Spinal cord (tissue), 10 donors: ENCODE measurements around the gene GSTA1. TPM values are rescaled to one million over a fixed set of nuclear protein-coding genes. Genes with fewer than 3 reads are reported as not detected.
"Not testable (repeated sequence)": the region's sequence is repeated elsewhere in the genome, so short reads cannot be mapped to it uniquely, and the experiment has no call there.

ENCODE experiments used
- DNase-seq, 6 donors: peaks; one replicate each; pipeline versions ENCODE4 v3.0.0 to v3.0.0-alpha.2; 2013 to 2015; ENCODE audit warnings: low spot score in 6 of 6, low read depth in 4 of 6
- H3K27ac ChIP-seq: one replicate; pipeline ENCODE4 v1.5.1; 2013; ENCODE audit warnings: low read depth, low read length, control low read depth
- H3K27me3 ChIP-seq: one replicate; pipeline ENCODE4 v1.6.1; 2013; ENCODE audit warnings: low read length; ENCODE audit not compliant: control insufficient read depth, insufficient read depth
- H3K36me3 ChIP-seq: one replicate; pipeline ENCODE4 v1.6.1; 2013; ENCODE audit warnings: low read length; ENCODE audit not compliant: control insufficient read depth, insufficient read depth
- H3K4me1 ChIP-seq: one replicate; pipeline ENCODE4 v1.6.1; 2013; ENCODE audit warnings: low read length; ENCODE audit not compliant: control insufficient read depth, insufficient read depth
- H3K4me3 ChIP-seq: one replicate; pipeline ENCODE4 v1.5.1; 2013; ENCODE audit warnings: low read depth, low read length, control low read depth
- H3K9me3 ChIP-seq: one replicate; pipeline ENCODE4 v1.6.1; 2013; ENCODE audit warnings: low read length; ENCODE audit not compliant: control insufficient read depth, insufficient read depth
- WGBS: methylation state at CpG from one replicate; pipeline ENCODE4 v1.1.5; 2013; ENCODE audit warnings: missing lambda C conversion rate; ENCODE audit not compliant: insufficient coverage; 5-methylcytosine and 5-hydroxymethylcytosine counted together
- long read RNA-seq, 4 donors: transcript quantifications; one replicate each; lab custom pipeline, GENCODE V29; 2026
- polyA plus RNA-seq, 2 donors: library from polyadenylated mRNA; unstranded; fragments of 120-200 nt; gene quantifications; one replicate each; pipeline ENCODE4 v1.2.1, GENCODE V29; 2013; ENCODE audit not compliant: insufficient read length in 2 of 2
- total RNA-seq, 2 donors: library from RNA; depleted of rRNA in 1 of 2; stranded (reverse); fragments of 120-200 nt in 1 of 2; fragments of >200 nt in 1 of 2; gene quantifications; one replicate each; pipeline versions ENCODE4 v1.2.3 to v1.2.4, GENCODE V29; 2013 to 2014
- donor health status: healthy.

Gene GSTA1
- under 1 TPM; 0.50 to 0.72 TPM for total RNA-seq
- under 1 TPM in 1 of 2 donors, not detected in 1; 0.43 TPM for polyA plus RNA-seq
- long read RNA-seq, donor 1, result 0 reads
- long read RNA-seq, donor 2, result 0 reads
- long read RNA-seq, donor 3, result 0 reads
- long read RNA-seq, donor 4, transcript GSTA1-201 (7 exons, 1,019 nt), result major isoform, 7 of 7 reads
- long read RNA-seq, donor 4, partial matches to known transcripts, result 0 of 7 reads
- long read RNA-seq, donor 4, other reads (novel, unspliced or antisense), result 0 of 7 reads

DNA sequence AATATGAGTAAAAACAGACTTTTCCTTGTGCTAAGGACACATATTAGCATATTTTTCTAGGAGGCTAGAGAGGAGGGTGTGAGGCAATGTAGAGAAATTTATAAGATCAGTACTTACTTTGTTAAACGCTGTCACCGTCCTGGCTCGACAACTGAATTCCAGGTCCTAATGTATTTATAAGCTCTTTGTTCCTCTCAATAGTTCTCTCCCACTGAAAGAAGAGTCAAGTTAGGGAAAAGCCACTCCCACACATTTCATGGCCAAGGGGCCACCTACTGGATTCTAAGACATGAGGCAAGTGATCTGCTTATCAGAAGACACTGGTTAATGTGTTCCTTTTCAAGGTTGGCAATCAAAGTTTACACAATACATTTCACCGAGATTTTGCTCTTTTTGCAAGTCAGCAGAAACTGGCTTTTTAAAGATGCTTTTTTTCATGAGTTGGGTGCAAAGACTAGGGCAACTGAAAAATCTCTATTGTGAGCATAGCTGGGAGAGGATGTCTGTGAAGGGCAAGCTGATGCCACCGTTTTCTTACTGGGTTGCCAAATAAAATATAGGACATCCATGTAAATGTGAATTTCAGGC lies at the start of gene GSTA1:
TSS of gene GSTA1 (minus strand) at position 149 of the 588 bp plus-strand sequence. CDS start 4,549 bp downstream, outside the sequence.
- DNase-seq, H3K4me3 ChIP-seq, H3K27me3 ChIP-seq, H3K9me3 ChIP-seq, H3K27ac ChIP-seq, H3K4me1 ChIP-seq, H3K36me3 ChIP-seq: not testable (repeated sequence)
- WGBS, result no CpG with 5 or more reads among the region's 5 CpGs

DNA sequence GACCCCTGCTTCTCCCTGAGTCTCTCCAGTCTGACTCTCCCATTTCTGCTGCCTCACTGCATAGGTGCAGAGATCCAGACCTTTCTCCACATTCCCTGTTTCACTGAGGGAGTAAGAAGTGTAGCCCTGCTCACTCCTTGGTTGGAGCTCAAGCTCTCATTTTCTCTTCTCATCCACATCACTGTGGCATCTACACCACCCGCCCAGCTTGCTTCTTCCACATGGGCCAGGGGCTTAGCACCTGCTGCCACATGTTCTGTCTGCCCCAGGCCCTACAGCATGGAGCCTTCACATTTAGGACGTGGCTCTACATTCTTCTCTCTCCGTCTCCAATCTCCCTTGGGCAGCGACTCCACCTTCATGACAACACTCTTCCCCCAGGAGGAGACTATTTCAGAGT lies 45.5 kb upstream of the GSTA1 start:
- H3K27me3 ChIP-seq, result no peaks in the 10 kb centered on the region
- H3K9me3 ChIP-seq, result no peaks in the 10 kb centered on the region
- H3K4me3 ChIP-seq, result no peak overlapping the region
- 89% methylated on average over 4 of the region's 4 CpGs for WGBS
- H3K4me1 ChIP-seq, result no peaks in the 10 kb centered on the region
- DNase-seq, result no peak
- no peaks in the 10 kb centered on the region for H3K36me3 ChIP-seq
- H3K27ac ChIP-seq, result no peak overlapping the region

DNA sequence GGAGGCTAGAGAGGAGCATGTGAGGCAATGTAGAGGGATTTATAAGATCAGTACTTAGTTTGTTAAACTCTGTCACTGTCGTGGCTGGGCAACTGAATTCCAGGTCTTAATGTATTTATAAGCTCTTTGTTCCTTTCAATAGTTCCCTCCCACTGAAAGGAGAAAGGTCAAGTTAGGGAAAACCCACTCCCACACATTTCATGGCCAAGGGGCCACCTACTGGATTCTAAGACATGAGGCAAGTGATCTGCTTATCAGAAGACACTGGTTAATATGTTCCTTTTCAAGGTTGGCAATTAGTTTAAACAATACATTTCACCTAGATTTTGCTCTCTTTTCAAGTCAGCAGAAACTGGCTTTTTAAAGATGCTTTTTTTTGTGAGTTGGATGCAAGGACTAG lies 42.4 kb upstream of the GSTA1 start:
- no peak overlapping the region for H3K27ac ChIP-seq
- no peak for DNase-seq
- H3K27me3 ChIP-seq, result no peaks in the 10 kb centered on the region
- no peaks in the 10 kb centered on the region for H3K9me3 ChIP-seq
- no peaks in the 10 kb centered on the region for H3K4me1 ChIP-seq
- no peaks in the 10 kb centered on the region for H3K36me3 ChIP-seq
- H3K4me3 ChIP-seq, result no peak overlapping the region
- no CpG with 5 or more reads among the region's 1 CpG for whole genome bisulfite sequencing

DNA sequence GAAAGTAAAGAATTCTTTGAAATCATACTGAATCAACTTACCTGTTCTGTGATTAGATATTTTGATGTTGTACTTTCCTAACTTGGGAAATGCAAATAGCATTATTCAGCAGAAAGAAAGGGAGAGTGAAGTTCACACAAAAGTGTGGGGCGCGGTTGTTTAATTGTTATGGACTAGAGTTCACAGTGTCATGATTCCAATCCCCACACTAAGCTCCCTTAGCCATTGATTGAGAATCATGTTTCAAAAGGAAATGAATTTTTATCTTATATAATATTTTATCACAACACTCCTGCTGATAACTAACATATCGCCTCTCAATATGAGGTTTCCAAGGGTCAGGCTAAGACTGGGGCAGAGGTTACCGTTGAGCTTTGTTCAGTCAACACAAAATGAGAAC lies 40.0 kb upstream of the GSTA1 start:
- Histone ChIP-seq H3K4me1 (no peaks in the 10 kb centered on the region), H3K36me3 (no peaks in the 10 kb centered on the region), H3K4me3 (no peak overlapping the region), H3K27ac (no peak overlapping the region), H3K27me3 (no peaks in the 10 kb centered on the region), H3K9me3 (no peaks in the 10 kb centered on the region)
- DNase-seq, result no peak
- WGBS, result 93% methylated on average over 2 of the region's 4 CpGs

DNA sequence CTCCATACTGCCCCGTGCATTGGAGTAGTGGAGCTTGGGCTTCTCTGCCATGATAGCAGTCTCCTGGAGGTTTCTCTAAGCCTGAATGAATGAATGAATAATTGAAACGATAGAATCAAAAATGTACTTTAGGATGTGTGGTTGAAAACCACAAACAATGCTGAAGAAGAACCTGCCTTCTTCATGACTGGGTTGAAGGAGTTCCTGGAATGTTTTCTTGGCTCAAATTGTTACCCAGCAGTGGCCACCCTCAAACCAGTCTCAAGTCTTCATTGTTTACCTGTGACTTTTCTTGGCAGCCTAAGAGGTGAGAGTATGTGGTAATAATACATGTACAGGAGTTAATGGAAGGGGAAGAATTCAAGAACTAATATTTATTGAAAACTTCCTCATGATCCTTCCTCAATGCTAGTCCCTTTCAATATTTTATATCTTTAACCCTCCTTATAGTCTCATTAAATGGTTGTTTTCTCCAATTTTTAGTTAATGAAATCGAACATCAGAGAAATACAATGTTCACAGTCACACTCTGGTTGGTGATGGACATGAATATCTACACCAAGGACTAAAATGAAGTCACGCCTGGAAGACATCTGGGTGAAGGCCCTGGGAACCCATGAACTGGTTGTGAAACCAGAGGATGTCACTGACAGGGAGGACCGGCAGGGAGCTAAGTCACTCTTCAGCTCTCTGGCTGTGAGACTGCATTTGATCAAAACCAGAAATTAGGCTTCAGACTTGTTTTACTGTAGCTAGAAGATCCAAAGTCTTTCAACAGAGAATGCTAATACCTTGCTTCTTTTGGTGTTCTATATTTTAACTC lies 37.4 kb upstream of the GSTA1 start, which contains the start of gene GSTA5:
TSS of gene GSTA5 (minus strand) at position 51 of the 823 bp plus-strand sequence.
- H3K27ac ChIP-seq, result no peak within 1 kb of the TSS
- H3K27me3 ChIP-seq, result no peaks in the 10 kb centered on the region
- no peak within 1 kb of the TSS for H3K4me3 ChIP-seq
- H3K36me3 ChIP-seq, result no peaks in the 10 kb centered on the region
- WGBS, result 77% methylated on average over 3 of the region's 5 CpGs
- no peaks in the 10 kb centered on the region for H3K9me3 ChIP-seq
- H3K4me1 ChIP-seq, result no peaks in the 10 kb centered on the region
- DNase-seq, result no peak

DNA sequence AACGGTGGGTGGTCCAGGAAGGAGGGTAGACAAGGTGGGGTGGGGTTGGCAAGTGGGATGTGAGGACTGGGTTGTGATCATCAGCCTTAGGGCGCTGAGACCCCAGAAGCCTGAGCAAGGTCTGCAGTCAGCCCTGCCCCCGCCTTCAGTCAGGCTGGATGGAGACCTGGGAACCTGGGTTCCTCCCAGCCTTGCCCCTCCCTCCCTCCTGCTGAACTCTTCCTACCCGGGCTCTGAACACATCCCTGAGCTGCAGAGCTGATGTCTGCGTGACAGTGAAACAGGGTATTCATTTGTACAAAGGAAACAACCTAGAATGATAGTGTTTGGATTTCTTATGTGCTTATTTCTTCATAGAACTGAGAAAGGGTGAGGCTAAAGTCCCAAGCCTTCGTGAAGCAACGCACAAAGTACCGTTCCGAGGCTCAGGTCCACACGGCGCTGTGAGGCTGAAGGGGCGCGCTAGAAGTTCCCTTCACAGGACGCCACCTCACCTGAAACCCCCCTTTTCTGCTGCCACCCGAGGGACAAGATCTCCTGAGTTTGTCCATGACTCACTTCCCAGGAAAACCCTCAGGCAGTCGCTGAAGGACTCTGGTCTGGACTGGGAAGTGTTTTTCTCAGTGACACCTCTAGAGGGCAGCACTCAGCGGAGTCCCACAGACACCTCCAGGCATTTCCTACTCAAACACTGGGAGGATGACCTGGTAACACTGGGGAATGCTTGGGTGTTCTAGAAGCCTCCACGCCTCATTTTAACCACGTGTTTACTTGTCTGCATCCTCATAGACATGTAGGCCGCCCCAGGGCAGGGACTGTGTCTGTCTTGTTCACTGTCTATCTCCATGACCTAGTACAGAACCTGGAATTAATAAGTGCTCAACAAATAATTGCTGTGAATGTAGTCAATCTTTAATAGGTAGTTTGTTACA lies 35.8 kb upstream of the GSTA1 start:
- DNase-seq, result peak in 3 of 6 donors; percentile 1 to 25 (median 15)

GRCh38 chr6:52834481-52834880 lies 30.9 kb upstream of the GSTA1 start:
- no peaks in the 10 kb centered on the region for H3K9me3 ChIP-seq
- no CpG with 5 or more reads among the region's 1 CpG for WGBS

More for the DNA sequence above, 35.8 kb upstream of the GSTA1 start:
- Histone ChIP-seq H3K36me3 (no peaks in the 10 kb centered on the region), H3K4me1 (no peaks in the 10 kb centered on the region), H3K27ac (no peak overlapping the region), H3K9me3 (no peaks in the 10 kb centered on the region), H3K27me3 (no peaks in the 10 kb centered on the region), H3K4me3 (no peak overlapping the region)
- 84% methylated on average over 10 of the region's 20 CpGs for WGBS

GRCh38 chr6:52830869-52831268 lies 27.3 kb upstream of the GSTA1 start:
- not testable (repeated sequence) for H3K27ac ChIP-seq, H3K4me3 ChIP-seq, H3K36me3 ChIP-seq, H3K27me3 ChIP-seq, H3K4me1 ChIP-seq, H3K9me3 ChIP-seq
- WGBS, result no CpG with 5 or more reads among the region's 4 CpGs
- peak in 1 of 6 donors; percentile 2 for DNase-seq

More at GRCh38 chr6:52834481-52834880, 30.9 kb upstream of the GSTA1 start:
- Histone ChIP-seq H3K27me3 (no peaks in the 10 kb centered on the region), H3K4me1 (no peaks in the 10 kb centered on the region), H3K36me3 (no peaks in the 10 kb centered on the region), H3K27ac (no peak overlapping the region), H3K4me3 (no peak overlapping the region)
- no peak for DNase-seq
